Neural progenitor cell (in vitro differentiated cells): ENCODE data around the gene QRFP. TPM values are rescaled to one million over a fixed set of nuclear protein-coding genes. Genes with fewer than 3 reads are reported as not detected.
A peak's percentile ranks its signal among the peaks of the same experiment; 100 is the strongest.

Experiments
- DNase-seq: peaks from one replicate; pipeline ENCODE4 v3.0.0-alpha.2; 2016; ENCODE audit warnings: low spot score
- H2AFZ ChIP-seq: fragments of 200-600 bp; sonication (generic); replicated peaks from 2 replicates; pipeline ENCODE4 v1.6.1; 2016; ENCODE audit warnings: antibody characterized with exemption
- H3F3A ChIP-seq: fragments of 200-600 bp; sonication (generic); 2 replicates; pipeline ENCODE4 v1.6.1; 2016; ENCODE audit warnings: antibody characterized with exemption, low read depth
- H3K27ac ChIP-seq: fragments of 200-600 bp; sonication (generic); 2 replicates; pipeline ENCODE4 v1.5.1; 2016; ENCODE audit warnings: mild to moderate bottlenecking
- H3K27me3 ChIP-seq: fragments of 200-600 bp; sonication (generic); 2 replicates; pipeline ENCODE4 v1.6.1; 2016; ENCODE audit warnings: mild to moderate bottlenecking, moderate library complexity
- H3K36me3 ChIP-seq: fragments of 200-600 bp; sonication (generic); 2 replicates; pipeline ENCODE4 v1.5.1; 2016
- H3K4me1 ChIP-seq: fragments of 200-600 bp; sonication (generic); 2 replicates; pipeline ENCODE4 v1.6.1; 2016; ENCODE audit warnings: mixed run types
- H3K4me2 ChIP-seq: fragments of 200-600 bp; sonication (generic); 2 replicates; pipeline ENCODE4 v1.6.1; 2016
- H3K4me3 ChIP-seq: fragments of 200-600 bp; sonication (generic); 2 replicates; pipeline ENCODE4 v1.5.1; 2016
- H3K79me2 ChIP-seq: fragments of 200-600 bp; sonication (generic); 2 replicates; pipeline ENCODE4 v1.6.1; 2016; ENCODE audit warnings: low read depth
- H3K9ac ChIP-seq: fragments of 200-600 bp; sonication (generic); 2 replicates; pipeline ENCODE4 v1.6.1; 2016
- H3K9me3 ChIP-seq: fragments of 200-600 bp; sonication (generic); 2 replicates; pipeline ENCODE4 v1.5.1; 2016; ENCODE audit warnings: low read depth
- H4K20me1 ChIP-seq: fragments of 200-600 bp; sonication (generic); 2 replicates; pipeline ENCODE4 v1.6.1; 2016; ENCODE audit warnings: low read depth
- H3K27ac Mint-ChIP-seq: 3 replicates; pipeline ENCODE4 v1.8.0; 2021; ENCODE audit warnings: mixed read lengths
- H3K27me3 Mint-ChIP-seq: 2 replicates; pipeline ENCODE4 v1.8.0; 2022; ENCODE audit warnings: low read depth, mild to moderate bottlenecking, inconsistent platforms, moderate library complexity, mixed read lengths; ENCODE audit not compliant: insufficient read depth
- H3K36me3 Mint-ChIP-seq: 3 replicates; pipeline ENCODE4 v1.8.0; 2021; ENCODE audit warnings: mixed read lengths
- H3K4me1 Mint-ChIP-seq: 3 replicates; pipeline ENCODE4 v1.8.0; 2021; ENCODE audit warnings: mixed read lengths
- H3K4me3 Mint-ChIP-seq: 3 replicates; pipeline ENCODE4 v1.8.0; 2021; ENCODE audit warnings: mild to moderate bottlenecking, moderate library complexity, mixed read lengths
- H3K9me3 Mint-ChIP-seq: 3 replicates; pipeline ENCODE4 v1.8.0; 2020; ENCODE audit warnings: mixed read lengths
- EZH2 ChIP-seq: fragments of 200-600 bp; sonication (generic); IDR thresholded peaks from 2 replicates; pipeline ENCODE4 v1.6.1; 2017; ENCODE audit warnings: antibody characterized with exemption, mild to moderate bottlenecking, moderate library complexity
- EZH2phosphoT487 ChIP-seq: fragments of 200-600 bp; sonication (generic); IDR thresholded peaks from 2 replicates; pipeline ENCODE4 v1.6.1; 2017; ENCODE audit warnings: antibody characterized with exemption
- total RNA-seq: library from RNA; depleted of rRNA; stranded (reverse); fragments of >200 nt; gene quantifications from 2 replicates; pipeline ENCODE4 v1.2.3, GENCODE V29; 2015; ENCODE audit warnings: low replicate concordance
- TF ChIP-seq, protein P1 (sequence below): fragments of 200-600 bp; sonication (generic); IDR thresholded peaks from 2 replicates; pipeline ENCODE4 v1.5.1; 2017; ENCODE audit warnings: antibody characterized with exemption, mild to moderate bottlenecking

Gene QRFP
- total RNA-seq, 1 donor from 2014 or later: not detected

GRCh38 chr9:130927338-130927737, 30.7 kb upstream of the QRFP start:
- no peak overlapping the region for H3K4me3 ChIP-seq
- H3K27ac ChIP-seq: no peak overlapping the region
- peaks cover 4% of the 10 kb centered on the region for H4K20me1 ChIP-seq
- H3K9me3 ChIP-seq: no peaks in the 10 kb centered on the region
- H3K4me1 ChIP-seq: peaks cover 9% of the 10 kb centered on the region
- no peaks in the 10 kb centered on the region for H3K27me3 ChIP-seq
- no peak overlapping the region for H3K27ac Mint-ChIP-seq
- H3K36me3 Mint-ChIP-seq: no peaks in the 10 kb centered on the region
- H3K4me3 Mint-ChIP-seq: no peak overlapping the region
- peaks cover 9% of the 10 kb centered on the region for H3F3A ChIP-seq
- no peaks in the 10 kb centered on the region for H3K79me2 ChIP-seq
- TF ChIP-seq EZH2 (no peak), EZH2phosphoT487 (no peak)
- TF ChIP-seq, protein P1, sequence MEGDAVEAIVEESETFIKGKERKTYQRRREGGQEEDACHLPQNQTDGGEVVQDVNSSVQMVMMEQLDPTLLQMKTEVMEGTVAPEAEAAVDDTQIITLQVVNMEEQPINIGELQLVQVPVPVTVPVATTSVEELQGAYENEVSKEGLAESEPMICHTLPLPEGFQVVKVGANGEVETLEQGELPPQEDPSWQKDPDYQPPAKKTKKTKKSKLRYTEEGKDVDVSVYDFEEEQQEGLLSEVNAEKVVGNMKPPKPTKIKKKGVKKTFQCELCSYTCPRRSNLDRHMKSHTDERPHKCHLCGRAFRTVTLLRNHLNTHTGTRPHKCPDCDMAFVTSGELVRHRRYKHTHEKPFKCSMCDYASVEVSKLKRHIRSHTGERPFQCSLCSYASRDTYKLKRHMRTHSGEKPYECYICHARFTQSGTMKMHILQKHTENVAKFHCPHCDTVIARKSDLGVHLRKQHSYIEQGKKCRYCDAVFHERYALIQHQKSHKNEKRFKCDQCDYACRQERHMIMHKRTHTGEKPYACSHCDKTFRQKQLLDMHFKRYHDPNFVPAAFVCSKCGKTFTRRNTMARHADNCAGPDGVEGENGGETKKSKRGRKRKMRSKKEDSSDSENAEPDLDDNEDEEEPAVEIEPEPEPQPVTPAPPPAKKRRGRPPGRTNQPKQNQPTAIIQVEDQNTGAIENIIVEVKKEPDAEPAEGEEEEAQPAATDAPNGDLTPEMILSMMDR: no peak
- peaks cover 3% of the 10 kb centered on the region for H3K9me3 Mint-ChIP-seq
- H3K4me1 Mint-ChIP-seq: peaks cover 29% of the 10 kb centered on the region
- H3K4me2 ChIP-seq: no peak overlapping the region
- no peak overlapping the region for H3K9ac ChIP-seq
- no peak overlapping the region for H2AFZ ChIP-seq
- DNase-seq: no peak
- H3K36me3 ChIP-seq: no peaks in the 10 kb centered on the region
- peaks cover 17% of the 10 kb centered on the region for H3K27me3 Mint-ChIP-seq

DNA sequence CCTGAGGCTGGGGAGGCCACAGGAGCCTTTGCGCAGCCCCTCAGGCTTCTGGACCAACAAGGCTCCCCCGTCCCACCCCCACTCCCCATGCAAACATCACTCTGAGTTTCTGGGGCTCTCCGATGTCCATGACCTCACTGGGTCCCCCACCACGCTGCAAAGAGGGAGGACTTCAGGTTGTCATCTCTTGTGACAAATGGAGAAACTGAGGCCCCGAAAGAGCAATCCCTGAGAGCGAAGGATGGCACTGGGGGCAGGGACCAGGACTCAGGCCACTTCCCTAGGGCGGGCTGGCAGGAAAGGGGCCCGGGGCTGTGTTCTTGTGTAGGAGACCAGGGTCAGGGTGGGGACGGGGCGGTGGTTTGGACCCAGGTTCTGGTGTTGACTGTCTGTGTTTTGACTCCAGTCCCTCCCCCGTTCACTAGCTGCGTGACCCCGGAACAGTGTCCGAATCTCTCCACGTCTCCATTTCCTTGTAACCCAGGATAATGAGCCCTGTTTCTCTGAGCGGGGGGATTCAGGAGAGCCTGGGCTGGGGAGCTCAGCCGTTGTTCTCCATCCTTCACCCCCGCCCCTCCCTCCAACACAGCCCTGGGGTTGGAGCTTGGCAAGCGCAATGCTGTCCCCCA, 28.6 kb upstream of the QRFP start:
- Histone ChIP-seq H2AFZ (no peak overlapping the region), H3K27me3 (no peaks in the 10 kb centered on the region), H3K4me1 (peaks cover 29% of the 10 kb centered on the region), H4K20me1 (peaks cover 26% of the 10 kb centered on the region), H3K36me3 (no peaks in the 10 kb centered on the region), H3K4me2 (no peak overlapping the region), H3F3A (peaks cover 10% of the 10 kb centered on the region), H3K9me3 (no peaks in the 10 kb centered on the region), H3K9ac (no peak overlapping the region), H3K79me2 (no peaks in the 10 kb centered on the region), H3K27ac (no peak overlapping the region), H3K4me3 (no peak overlapping the region)
- H3K4me3 Mint-ChIP-seq: no peak overlapping the region
- DNase-seq: no peak
- H3K4me1 Mint-ChIP-seq: peaks cover 43% of the 10 kb centered on the region
- H3K27me3 Mint-ChIP-seq: peaks cover 14% of the 10 kb centered on the region
- no peaks in the 10 kb centered on the region for H3K36me3 Mint-ChIP-seq
- TF ChIP-seq EZH2 (no peak), EZH2phosphoT487 (no peak)
- TF ChIP-seq, protein P1: no peak
- peak overlapping the region; percentile 46 for H3K27ac Mint-ChIP-seq
- H3K9me3 Mint-ChIP-seq: peaks cover 3% of the 10 kb centered on the region

DNA sequence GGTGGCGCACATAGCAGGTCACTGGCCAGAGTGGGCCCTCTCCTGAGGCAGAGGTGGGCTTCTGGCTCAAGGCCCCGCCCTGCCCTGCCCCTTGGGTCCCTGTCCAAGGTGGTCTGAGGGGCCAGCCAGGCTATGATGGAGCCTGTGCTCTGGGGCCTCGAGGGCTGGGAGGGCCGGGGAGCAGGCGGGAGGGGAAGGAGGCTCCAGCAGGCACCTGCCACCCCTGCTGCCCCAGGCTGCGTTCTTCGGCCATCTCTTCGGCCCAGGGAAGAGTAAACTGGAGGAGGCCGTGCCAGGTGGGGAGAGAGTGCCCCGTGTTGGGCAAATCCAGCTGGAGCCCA, 27.8 kb upstream of the QRFP start:
- H3K36me3 Mint-ChIP-seq: no peaks in the 10 kb centered on the region
- no peak overlapping the region for H3K4me3 Mint-ChIP-seq
- no peak for TF ChIP-seq EZH2
- TF ChIP-seq, protein P1: no peak
- TF ChIP-seq EZH2phosphoT487: no peak
- Histone ChIP-seq H2AFZ (no peak overlapping the region), H3F3A (peaks cover 10% of the 10 kb centered on the region), H3K79me2 (no peaks in the 10 kb centered on the region), H3K27ac (no peak overlapping the region), H3K27me3 (no peaks in the 10 kb centered on the region), H3K9ac (no peak overlapping the region), H3K36me3 (no peaks in the 10 kb centered on the region), H3K4me2 (no peak overlapping the region), H3K4me1 (peaks cover 36% of the 10 kb centered on the region), H4K20me1 (peaks cover 26% of the 10 kb centered on the region), H3K9me3 (no peaks in the 10 kb centered on the region), H3K4me3 (no peak overlapping the region)
- no peak overlapping the region for H3K27ac Mint-ChIP-seq
- peaks cover 47% of the 10 kb centered on the region for H3K4me1 Mint-ChIP-seq
- DNase-seq: no peak
- peaks cover 3% of the 10 kb centered on the region for H3K9me3 Mint-ChIP-seq
- H3K27me3 Mint-ChIP-seq: peaks cover 17% of the 10 kb centered on the region
